AG04449 (cell line): ENCODE data around the gene NOD2.
A peak's percentile ranks its signal among the peaks of the same experiment; 100 is the strongest.

Experiments
- CTCF ChIA-PET: fragments of 350-600 bp; formaldehyde crosslinking; extraction: SDS; loops from one replicate; lab custom pipeline; 2021; ENCODE audit warnings: antibody characterized with exemption; lab: Yijun Ruan, JAX
- POLR2A ChIA-PET: fragments of 400-600, 350-600 bp; formaldehyde crosslinking; extraction: SDS; loops from one replicate; lab custom pipeline; 2020; ENCODE audit warnings: antibody characterized with exemption, inconsistent platforms; lab: Yijun Ruan, JAX
- DNase-seq: peaks from one replicate; pipeline ENCODE4 v3.0.0-alpha.2; 2010; ENCODE audit warnings: low read depth, low spot score
- H3K4me3 ChIP-seq: 2 replicates; pipeline ENCODE4 v1.5.1; 2011; ENCODE audit warnings: low read depth, mild to moderate bottlenecking, control low read depth, low read length
- TF ChIP-seq, protein P1 (sequence below): IDR thresholded peaks from one replicate; pipeline ENCODE4 v1.5.1; 2011; ENCODE audit warnings: mild to moderate bottlenecking, moderate library complexity, low read length, control low read depth, inconsistent platforms; ENCODE audit not compliant: insufficient read depth; ENCODE audit errors: missing control alignments

NOD2 gene

DNA sequence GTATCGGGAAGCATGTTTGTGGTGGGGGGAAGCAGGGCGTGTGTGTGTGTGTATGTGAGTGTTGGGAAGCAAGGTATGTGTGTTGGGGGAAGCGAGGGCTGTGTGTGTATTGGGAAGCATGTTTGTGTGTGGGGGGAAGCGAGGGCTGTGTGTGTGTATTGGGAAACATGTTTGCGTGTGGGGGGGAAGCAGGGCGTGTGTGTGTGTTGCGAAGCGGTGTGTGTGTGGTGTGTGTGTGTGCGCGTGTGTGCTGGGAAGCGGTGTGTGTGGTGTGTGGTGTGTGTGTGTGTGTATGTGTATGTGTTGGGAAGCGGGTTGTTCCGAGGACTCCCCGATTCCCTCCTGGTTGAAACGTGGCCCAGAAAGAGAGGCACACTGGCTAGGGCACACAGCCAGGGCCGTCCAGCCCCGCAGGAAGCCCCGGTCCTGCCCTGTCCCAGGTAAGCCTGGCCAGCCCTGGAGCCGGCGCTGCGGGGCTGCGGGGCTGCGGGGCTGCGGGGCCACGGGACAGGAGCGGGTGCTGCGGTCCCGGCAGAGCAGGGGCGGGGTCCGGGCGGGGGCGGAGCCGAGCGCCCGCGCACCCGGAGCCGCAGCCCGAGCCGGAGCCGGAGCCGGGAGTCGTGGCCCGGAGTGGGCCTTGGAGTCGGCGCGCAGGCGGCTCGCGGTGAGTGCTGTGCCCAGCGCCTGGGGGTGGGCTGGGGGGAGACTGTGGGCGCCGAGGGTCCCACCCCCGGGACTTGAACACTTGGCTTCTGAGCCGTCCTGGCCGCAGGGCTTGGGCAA lies at the start of gene NOD2:
Gene NOD2, plus strand, starts transcription at position 608 of the 783 bp plus-strand sequence. CDS start 5,890 bp downstream, outside the sequence.
- TF ChIP-seq, protein P1, sequence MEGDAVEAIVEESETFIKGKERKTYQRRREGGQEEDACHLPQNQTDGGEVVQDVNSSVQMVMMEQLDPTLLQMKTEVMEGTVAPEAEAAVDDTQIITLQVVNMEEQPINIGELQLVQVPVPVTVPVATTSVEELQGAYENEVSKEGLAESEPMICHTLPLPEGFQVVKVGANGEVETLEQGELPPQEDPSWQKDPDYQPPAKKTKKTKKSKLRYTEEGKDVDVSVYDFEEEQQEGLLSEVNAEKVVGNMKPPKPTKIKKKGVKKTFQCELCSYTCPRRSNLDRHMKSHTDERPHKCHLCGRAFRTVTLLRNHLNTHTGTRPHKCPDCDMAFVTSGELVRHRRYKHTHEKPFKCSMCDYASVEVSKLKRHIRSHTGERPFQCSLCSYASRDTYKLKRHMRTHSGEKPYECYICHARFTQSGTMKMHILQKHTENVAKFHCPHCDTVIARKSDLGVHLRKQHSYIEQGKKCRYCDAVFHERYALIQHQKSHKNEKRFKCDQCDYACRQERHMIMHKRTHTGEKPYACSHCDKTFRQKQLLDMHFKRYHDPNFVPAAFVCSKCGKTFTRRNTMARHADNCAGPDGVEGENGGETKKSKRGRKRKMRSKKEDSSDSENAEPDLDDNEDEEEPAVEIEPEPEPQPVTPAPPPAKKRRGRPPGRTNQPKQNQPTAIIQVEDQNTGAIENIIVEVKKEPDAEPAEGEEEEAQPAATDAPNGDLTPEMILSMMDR = no peak
- no peak for DNase-seq

DNA sequence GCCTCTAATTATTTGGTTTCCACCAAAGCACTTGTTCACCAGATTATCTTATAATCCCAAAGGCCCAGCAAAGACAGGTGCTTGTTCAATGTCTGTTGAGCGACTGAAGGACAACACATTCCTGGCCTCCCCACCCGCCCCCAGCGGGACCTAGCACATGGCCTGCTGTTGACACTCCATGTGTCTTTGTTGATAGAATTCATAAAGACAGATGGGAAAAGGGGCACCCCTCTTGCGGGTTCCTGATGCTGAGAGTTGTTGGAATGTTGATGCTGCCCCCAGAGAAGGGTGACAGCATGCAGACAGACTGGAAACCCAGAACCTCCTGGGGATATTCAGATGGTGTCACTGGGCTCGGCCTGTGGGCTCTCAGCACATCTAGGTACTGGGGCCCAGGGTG lies 49.2 kb upstream of the NOD2 start:
- ChIA-PET POLR2A (no interaction called here), CTCF (no interaction called here)
- H3K4me3 ChIP-seq = no peak overlapping the region
- no peak for DNase-seq
- TF ChIP-seq, protein P1 = no peak

More for the DNA sequence above, at the start of gene NOD2:
- CTCF ChIA-PET = interaction anchor here (1.3 kb wide), 1 partner anchor 28 kb away, joined by 3 read pairs; no protein-coding TSS in a partner anchor
- peak within 1 kb of the TSS; percentile 20 for H3K4me3 ChIP-seq
- POLR2A ChIA-PET = no interaction called here

DNA sequence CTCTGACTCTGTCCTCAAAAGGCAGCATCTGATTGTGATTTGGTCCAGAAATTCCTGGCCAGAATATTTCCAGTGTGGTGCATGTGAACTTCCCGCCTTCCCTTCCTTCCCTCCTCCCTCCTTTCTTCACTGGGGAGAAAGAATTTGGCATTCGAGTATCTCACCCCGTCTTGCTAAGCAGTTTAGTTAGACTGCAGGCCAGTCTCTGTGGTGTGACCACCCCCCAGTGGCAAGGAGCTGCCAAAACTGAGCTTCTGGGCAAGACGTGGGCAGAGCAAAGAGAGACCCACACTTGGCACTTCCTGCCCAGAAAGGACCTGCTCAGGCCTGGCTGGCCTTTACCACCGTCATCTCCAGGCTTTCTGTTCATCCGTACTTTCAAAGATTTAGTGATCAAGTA lies 48.7 kb upstream of the NOD2 start:
- ChIA-PET POLR2A (no interaction called here), CTCF (no interaction called here)
- H3K4me3 ChIP-seq = no peak overlapping the region
- DNase-seq = no peak
- TF ChIP-seq, protein P1 = peak; percentile 35

DNA sequence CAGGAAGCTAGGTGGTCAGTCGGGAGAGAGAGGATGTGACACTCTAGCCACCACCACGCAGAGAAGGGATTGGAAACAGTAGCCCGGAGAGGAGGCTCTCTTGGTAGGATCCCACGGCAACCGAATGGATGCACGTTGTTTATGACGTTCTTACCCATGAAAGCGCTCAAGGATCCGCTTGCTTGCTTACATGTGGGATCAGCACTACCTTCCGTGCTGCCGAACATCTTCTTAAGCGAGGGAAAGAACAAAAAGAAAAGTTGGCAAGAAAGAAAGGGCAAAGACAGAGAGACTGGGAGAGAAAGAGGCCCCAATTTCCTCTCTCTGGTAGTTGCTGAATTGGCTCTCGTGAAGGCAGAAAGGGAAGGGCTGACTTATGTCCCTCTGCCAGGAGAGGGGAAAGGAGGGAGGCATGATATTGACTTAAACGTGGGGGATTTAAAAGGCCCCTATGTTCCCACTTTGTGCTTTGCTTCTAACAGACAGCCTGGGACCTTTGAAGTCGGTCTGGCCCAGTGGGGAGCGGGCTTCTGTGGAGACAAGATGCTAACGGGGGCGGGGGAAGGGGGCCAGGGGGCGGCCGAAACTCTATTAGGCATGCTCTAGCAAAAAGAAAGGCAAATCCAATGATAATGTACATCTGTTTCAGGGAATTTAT lies 47.7 kb upstream of the NOD2 start:
- H3K4me3 ChIP-seq = no peak overlapping the region
- TF ChIP-seq, protein P1 = no peak
- DNase-seq = no peak
- ChIA-PET POLR2A (no interaction called here), CTCF (no interaction called here)

DNA sequence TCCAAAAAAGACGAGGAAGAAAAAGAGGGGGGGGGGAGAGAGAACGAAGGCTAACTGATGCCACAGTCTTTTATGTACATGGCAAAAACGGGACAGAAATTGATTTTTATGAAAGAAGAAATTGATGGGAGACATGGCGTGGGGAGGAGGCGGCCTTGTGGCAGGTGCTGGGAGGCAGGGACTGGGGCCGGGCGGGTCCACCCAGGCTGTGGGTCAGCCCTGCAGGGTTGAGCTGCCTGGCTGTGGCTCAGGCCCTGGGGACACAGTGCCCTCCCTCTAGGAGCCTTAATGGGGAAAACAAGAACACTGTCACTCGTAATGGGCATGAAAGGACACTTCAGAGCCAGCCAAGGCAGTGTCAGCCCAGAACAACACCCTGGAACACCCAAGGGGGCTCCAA lies 47.1 kb upstream of the NOD2 start:
- CTCF ChIA-PET = no interaction called here
- DNase-seq = no peak
- POLR2A ChIA-PET = no interaction called here
- TF ChIP-seq, protein P1 = no peak
- no peak overlapping the region for H3K4me3 ChIP-seq

DNA sequence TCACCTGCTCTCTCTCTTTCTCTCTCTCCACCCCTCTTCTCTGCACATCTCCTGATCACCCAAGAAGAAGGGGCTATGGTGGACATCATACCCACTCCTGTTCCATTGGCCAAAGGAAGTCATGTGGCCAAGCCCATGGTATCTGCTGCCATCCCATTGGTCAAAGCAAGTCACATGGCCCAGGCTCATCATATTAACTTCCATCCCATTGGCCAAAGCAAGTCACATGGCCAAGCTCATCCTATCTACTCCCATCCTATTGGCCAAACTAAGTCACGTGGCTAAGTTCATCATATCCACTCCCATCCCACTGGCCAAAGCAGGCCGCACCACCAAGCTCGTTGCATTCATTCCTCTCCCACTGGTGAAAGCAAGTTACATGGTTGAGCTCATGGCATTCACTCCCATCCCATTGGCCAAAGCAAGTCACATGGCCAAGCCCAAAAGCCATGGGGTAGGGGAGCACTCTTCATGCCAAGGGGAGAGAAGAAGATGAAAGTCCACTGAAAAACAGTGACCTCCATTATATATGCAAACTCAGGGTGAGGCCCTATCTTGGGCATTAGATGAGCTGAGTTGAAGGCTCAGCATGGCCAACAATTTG lies 41.5 kb upstream of the NOD2 start:
- POLR2A ChIA-PET = no interaction called here
- CTCF ChIA-PET = interaction anchor here (7.7 kb wide), 1 partner anchor 14 kb away, joined by 50 read pairs; no protein-coding TSS in a partner anchor
- TF ChIP-seq, protein P1 = no peak
- no peak overlapping the region for H3K4me3 ChIP-seq
- no peak for DNase-seq
